WTC11 (cell line): ENCODE data around the gene SLC6A16.
"Not testable (repeated sequence)": the region's sequence is repeated elsewhere in the genome, so short reads cannot be mapped to it uniquely, and the experiment has no call there.

Source experiments
- ARID4B ChIP-seq: sonication (generic); formaldehyde crosslinking; IDR thresholded peaks from 2 replicates; pipeline ENCODE4 v1.8.0; 2023; ENCODE audit warnings: missing genetic modification reagents, mild to moderate bottlenecking, borderline replicate concordance
- ATF2 ChIP-seq: sonication (generic); formaldehyde crosslinking; IDR thresholded peaks from 2 replicates; pipeline ENCODE4 v1.8.1; 2022; ENCODE audit warnings: low read depth, missing genetic modification reagents, borderline replicate concordance
- ATF3 ChIP-seq: sonication (generic); formaldehyde crosslinking; conservative IDR thresholded peaks from 2 replicates; pipeline ENCODE4 v1.8.1; 2022; ENCODE audit warnings: mild to moderate bottlenecking, missing genetic modification reagents
- CREM ChIP-seq: sonication (generic); formaldehyde crosslinking; IDR thresholded peaks from 2 replicates; pipeline ENCODE4 v1.8.1; 2022; ENCODE audit warnings: mild to moderate bottlenecking, missing genetic modification reagents, moderate library complexity
- CTCF ChIP-seq: fragments of 200-600 bp; IDR thresholded peaks from 2 replicates; pipeline ENCODE4 v1.8.0; 2022; ENCODE audit warnings: antibody characterized with exemption
- E2F1 ChIP-seq: sonication (generic); formaldehyde crosslinking; IDR thresholded peaks from 2 replicates; pipeline ENCODE4 v1.8.0; 2022; ENCODE audit warnings: mild to moderate bottlenecking, missing genetic modification reagents
- FOXP4 ChIP-seq: sonication (generic); formaldehyde crosslinking; IDR thresholded peaks from 2 replicates; pipeline ENCODE4 v1.8.0; 2022; ENCODE audit warnings: mild to moderate bottlenecking, missing genetic modification reagents
- IRF1 ChIP-seq: sonication (generic); formaldehyde crosslinking; IDR thresholded peaks from 2 replicates; pipeline ENCODE4 v1.8.0; 2023; ENCODE audit warnings: missing genetic modification reagents
- SMAD3 ChIP-seq: sonication (generic); formaldehyde crosslinking; IDR thresholded peaks from 2 replicates; pipeline ENCODE4 v1.8.0; 2022; ENCODE audit warnings: missing genetic modification reagents, mild to moderate bottlenecking, borderline replicate concordance
- STAT6 ChIP-seq: sonication (generic); formaldehyde crosslinking; conservative IDR thresholded peaks from 2 replicates; pipeline ENCODE4 v1.8.1; 2023; ENCODE audit warnings: mild to moderate bottlenecking, low read depth, missing genetic modification reagents, moderate library complexity
- TP53 ChIP-seq: sonication (generic); formaldehyde crosslinking; IDR thresholded peaks from 2 replicates; pipeline ENCODE4 v1.8.1; 2023; ENCODE audit warnings: mild to moderate bottlenecking, missing genetic modification reagents
- ZNF121 ChIP-seq: sonication (generic); formaldehyde crosslinking; IDR thresholded peaks from 2 replicates; pipeline ENCODE4 v1.8.0; 2023; ENCODE audit warnings: missing genetic modification reagents
- ZNF232 ChIP-seq: sonication (generic); formaldehyde crosslinking; IDR thresholded peaks from 2 replicates; pipeline ENCODE4 v1.8.0; 2022; ENCODE audit warnings: mild to moderate bottlenecking, missing genetic modification reagents

- not testable (repeated sequence) for TF ChIP-seq CTCF; E2F1; ARID4B (CRISPR knock-in tag); ZNF232; FOXP4 (CRISPR knock-in tag); ZNF121 (CRISPR knock-in tag); CREM (CRISPR knock-in tag); STAT6 (CRISPR knock-in tag); SMAD3 (CRISPR knock-in tag); ATF2 (CRISPR knock-in tag); TP53 (CRISPR knock-in tag); IRF1; ATF3 (CRISPR knock-in tag)
These were observed 36.8 kb downstream of the SLC6A16 start for GRCh38 chr19:49288205-49288604.
